GOT3 (cell line): ENCODE data around the gene FBXW11.
"Not testable (repeated sequence)": the region's sequence is repeated elsewhere in the genome, so short reads cannot be mapped to it uniquely, and the experiment has no call there.

Experiments
- DNase-seq: peaks from one replicate; lab custom pipeline; 2025; ENCODE audit warnings: mixed read lengths; lab: John Stamatoyannopoulos, UW

The FBXW11 gene

GRCh38 chr5:171981847-171982246 lies 24.6 kb downstream of the FBXW11 start:
- DNase-seq: no peak

- no peak for DNase-seq
Measured at GRCh38 chr5:171980792-171981191, 25.6 kb downstream of the FBXW11 start.

GRCh38 chr5:171979606-171980005 lies 26.8 kb downstream of the FBXW11 start:
- DNase-seq: no peak

- DNase-seq: no peak
Measured at GRCh38 chr5:171978519-171978918, 27.9 kb downstream of the FBXW11 start.

GRCh38 chr5:171978016-171978415 lies 28.4 kb downstream of the FBXW11 start:
- DNase-seq: no peak

GRCh38 chr5:171977244-171977950 lies 29.0 kb downstream of the FBXW11 start:
- not testable (repeated sequence) for DNase-seq

GRCh38 chr5:171975877-171976667 lies 30.4 kb downstream of the FBXW11 start:
- DNase-seq: no peak

- no peak for DNase-seq
Measured at GRCh38 chr5:171975262-171975876, 31.1 kb downstream of the FBXW11 start.

- DNase-seq: no peak
Measured at GRCh38 chr5:171970826-171971225, 35.6 kb downstream of the FBXW11 start.

GRCh38 chr5:171969288-171969880 lies 37.1 kb downstream of the FBXW11 start:
- DNase-seq: no peak

- no peak for DNase-seq
Measured at GRCh38 chr5:171968531-171968930, 37.9 kb downstream of the FBXW11 start.

- no peak for DNase-seq
Measured at GRCh38 chr5:171966964-171967363, 39.5 kb downstream of the FBXW11 start.

- DNase-seq: no peak
Measured at GRCh38 chr5:171966270-171966669, 40.2 kb downstream of the FBXW11 start.

GRCh38 chr5:171965745-171966144 lies 40.7 kb downstream of the FBXW11 start:
- DNase-seq: no peak

GRCh38 chr5:171963416-171963815 lies 43.0 kb downstream of the FBXW11 start:
- DNase-seq: no peak

- no peak for DNase-seq
Measured at GRCh38 chr5:171961117-171961516, 45.3 kb downstream of the FBXW11 start.

GRCh38 chr5:171957591-171958251 lies 48.7 kb downstream of the FBXW11 start:
- DNase-seq: no peak

- no peak for DNase-seq
Measured at GRCh38 chr5:171956887-171957495, 49.4 kb downstream of the FBXW11 start.

GRCh38 chr5:171956314-171956713 lies 50.1 kb downstream of the FBXW11 start:
- no peak for DNase-seq

GRCh38 chr5:171955761-171956160 lies 50.7 kb downstream of the FBXW11 start:
- DNase-seq: no peak

- no peak for DNase-seq
Measured at GRCh38 chr5:171954721-171955120, 51.7 kb downstream of the FBXW11 start.
